Right ventricle myocardium superior (tissue), 1 donor: ENCODE data around the gene NRDC. TPM values are rescaled to one million over a fixed set of nuclear protein-coding genes. Genes with fewer than 3 reads are reported as not detected.
A peak's percentile ranks its signal among the peaks of the same experiment; 100 is the strongest.
"Not testable (repeated sequence)": the region's sequence is repeated elsewhere in the genome, so short reads cannot be mapped to it uniquely, and the experiment has no call there.

ENCODE experiments used
- ATAC-seq: fragments of 200-7000 bp; cut with Tn5 transposase; one replicate; pipeline ENCODE4 v1.9.1; 2020; ENCODE audit warnings: mild to moderate bottlenecking; ENCODE audit not compliant: poor library complexity
- DNase-seq: peaks from one replicate; pipeline ENCODE4 v3.0.0-alpha.2; 2020
- intact Hi-C: fragments of 100-400 bp; cut with DNase I; formaldehyde crosslinking; loops from one replicate; pipeline ENCODE4 v1.11.2; 2022
- total RNA-seq: library from RNA; stranded (reverse); fragmentation: NEBNext Ultra II Directional; extraction: Animal tissue kit (Norgen Biotek cat#: 25700); gene quantifications from one replicate; pipeline ENCODE4 v1.2.1, GENCODE V29; 2021
- donor health status: DM: no; HTN: yes; CAD: no; lungs with severe emphysema.

NRDC gene
- total RNA-seq, 1 donor from 2014 or later, result 149 TPM

DNA sequence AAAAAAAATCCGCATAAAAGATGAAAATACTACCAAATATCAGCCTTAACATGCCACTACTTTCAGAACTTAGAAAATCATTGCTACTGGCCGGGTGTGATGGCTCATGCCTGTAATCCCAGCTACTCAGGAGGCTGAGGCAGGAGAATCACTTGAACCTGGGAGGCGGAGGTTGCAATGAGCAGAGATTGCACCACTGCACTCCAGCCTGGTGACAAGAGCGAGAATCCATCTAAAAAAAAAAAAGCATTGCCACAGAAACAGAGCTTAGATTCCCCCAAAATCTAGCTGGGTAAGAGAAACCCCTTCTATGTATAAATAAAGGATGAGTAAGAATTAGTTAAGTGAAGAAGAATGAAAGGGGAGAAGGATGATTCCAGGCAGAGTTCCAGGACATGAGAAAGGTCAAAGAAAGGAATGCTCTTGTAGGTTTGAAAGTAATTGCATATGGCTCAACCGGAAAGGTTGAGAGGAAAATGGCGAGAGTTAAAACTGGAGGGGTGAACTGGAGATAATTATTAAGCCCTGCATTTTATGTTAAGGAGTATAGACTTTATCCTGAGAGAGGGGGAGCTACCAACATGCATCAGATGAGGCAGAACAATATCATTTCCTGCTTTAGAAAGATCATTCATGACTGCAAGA lies 19.7 kb upstream of the NRDC start:
- intact Hi-C loops, result loop anchor here (5.0 kb wide), 1 partner anchor 99 kb away; no protein-coding TSS in a partner anchor
- ATAC-seq (no peak), DNase-seq (no peak)

DNA sequence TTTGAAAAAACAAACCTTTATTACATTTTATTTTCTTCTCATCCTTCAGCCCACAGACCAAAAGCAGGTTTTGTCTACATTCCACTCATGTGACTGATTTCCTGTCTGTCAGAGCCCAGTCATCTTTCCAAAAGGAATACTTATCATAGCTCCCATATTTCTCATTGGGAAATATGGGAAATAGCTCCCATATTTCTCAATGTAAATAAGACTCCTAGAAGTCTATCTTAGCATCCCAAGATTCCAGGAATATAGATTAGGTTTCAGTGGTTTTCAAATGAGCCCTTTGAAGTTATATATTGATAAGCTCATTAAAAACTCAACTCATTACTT lies 19.1 kb upstream of the NRDC start:
- no peak for DNase-seq
- intact Hi-C loops, result loop anchor here (5.0 kb wide), 1 partner anchor 100 kb away; no protein-coding TSS in a partner anchor
- no peak for ATAC-seq

DNA sequence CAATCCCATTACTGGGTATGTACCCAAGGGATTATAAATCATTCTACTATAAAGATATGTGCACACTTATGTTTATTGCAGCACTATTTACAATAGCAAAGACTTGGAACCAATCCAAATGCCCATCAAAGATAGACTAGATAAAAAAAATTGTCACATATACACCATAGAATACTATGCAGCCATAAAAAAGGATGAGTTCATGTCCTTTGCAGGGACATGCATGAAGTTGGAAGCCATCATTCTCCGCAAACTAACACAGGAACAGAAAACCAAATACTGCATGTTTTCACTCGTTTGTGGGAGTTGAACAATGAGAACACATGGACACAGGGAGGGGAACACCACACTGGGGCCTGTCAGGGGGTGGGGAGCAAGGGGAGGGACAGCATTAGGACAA lies 16.2 kb upstream of the NRDC start:
- ATAC-seq, result not testable (repeated sequence)
- intact Hi-C loops, result loop anchor here (5.0 kb wide), 1 partner anchor 103 kb away; no protein-coding TSS in a partner anchor

DNA sequence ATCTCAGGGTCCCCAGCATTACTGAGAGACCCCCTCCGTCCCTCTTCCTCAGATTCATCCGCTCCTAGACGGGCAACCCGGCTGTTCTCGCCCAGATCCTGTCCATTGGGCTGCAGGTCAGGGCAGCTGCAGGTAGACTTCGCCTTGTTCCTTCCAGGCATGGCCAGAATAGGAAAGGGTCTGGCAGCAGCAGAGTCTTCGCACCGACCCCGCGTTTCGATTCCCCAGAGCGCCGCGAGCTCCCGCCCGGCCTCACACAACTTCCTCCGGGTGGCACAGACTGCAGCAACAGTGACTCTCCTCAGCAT lies 265 bp downstream of the NRDC start:
- intact Hi-C loops, result no loop called here
- ATAC-seq, result no peak
- no peak for DNase-seq

More for the DNA sequence above, 16.2 kb upstream of the NRDC start:
- not testable (repeated sequence) for DNase-seq

DNA sequence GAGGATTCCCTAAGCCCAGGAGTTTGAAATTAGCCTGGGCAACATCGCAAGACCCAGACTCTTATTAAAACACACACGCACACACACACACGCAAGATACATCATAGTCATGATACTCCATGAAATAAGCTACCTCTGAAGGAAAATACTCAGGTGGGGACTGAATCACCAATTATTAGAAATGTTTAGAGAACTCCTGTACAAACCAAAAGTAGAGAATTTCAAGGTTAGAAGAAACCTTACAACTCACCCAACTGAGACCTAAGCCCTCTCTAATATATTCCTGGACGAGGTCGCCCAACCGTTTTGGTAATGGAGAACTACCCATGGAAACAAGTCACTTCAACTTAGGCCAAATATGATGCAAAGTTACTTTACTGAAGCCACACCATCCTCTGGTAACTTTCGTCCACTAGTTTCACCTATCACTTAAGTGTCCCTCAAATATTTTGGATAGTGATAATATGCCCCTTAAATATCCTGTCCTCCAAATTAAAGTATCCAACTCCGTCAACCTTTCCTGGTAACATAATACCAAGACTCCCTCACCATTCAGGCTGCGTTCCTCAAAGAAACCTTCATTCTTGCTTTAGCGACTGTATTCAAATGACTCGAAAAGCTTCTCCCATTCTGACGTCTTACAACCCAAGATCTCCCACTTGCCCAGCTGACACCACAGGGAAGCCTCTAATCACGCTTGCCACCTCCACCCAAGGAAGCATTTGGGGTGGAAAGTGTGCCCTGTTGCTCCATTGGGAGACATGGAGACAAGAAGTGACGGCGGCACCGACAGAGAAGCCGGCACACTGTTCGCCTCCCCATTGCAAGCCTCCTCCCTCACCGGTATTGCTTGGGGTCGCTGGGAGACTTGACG lies 856 bp downstream of the NRDC start:
- DNase-seq (no peak), ATAC-seq (peak; percentile 2)
- intact Hi-C loops, result no loop called here

DNA sequence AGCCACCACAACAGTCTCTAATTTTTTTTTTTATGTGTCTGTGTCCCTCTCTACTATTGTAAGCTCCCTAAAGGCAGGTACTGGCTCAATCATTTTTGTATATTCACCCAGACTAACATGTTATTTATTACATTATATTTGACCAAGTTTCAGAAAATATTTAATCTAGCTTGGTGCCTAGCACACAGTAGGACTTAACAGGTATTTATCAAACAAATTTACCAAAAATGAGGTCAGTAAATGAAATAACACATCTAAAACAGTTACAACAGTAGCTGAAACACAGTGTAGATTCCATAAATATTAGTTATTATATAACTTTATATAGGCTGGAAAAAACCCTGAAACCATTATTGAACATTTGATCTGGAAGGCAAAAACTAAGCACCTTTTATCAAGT lies 2.7 kb downstream of the NRDC start:
- no peak for DNase-seq
- intact Hi-C loops, result no loop called here
- ATAC-seq, result no peak

DNA sequence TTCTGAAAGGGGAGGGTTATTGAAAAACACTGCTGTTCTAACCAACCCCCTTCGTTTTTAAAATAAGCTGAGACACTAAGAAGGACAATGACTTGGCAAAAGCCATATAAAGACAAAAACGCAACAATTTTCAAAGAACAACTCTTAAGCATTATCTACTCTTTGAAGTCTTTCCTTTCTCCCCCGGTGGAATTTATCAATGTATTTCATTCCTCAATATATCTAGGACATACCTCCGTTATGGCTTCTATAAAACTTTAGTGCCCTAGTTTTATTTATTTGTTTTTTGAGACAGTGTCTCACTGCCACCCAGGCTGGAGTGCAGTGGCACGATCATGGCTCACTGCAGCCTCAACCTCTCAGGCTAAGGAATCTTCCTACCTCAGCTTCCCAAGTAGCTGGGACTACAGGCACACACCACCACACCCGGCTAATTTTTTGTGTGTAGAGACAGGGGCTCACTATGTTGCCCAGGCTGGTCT lies 3.2 kb downstream of the NRDC start:
- ATAC-seq, result no peak
- intact Hi-C loops, result no loop called here

DNA sequence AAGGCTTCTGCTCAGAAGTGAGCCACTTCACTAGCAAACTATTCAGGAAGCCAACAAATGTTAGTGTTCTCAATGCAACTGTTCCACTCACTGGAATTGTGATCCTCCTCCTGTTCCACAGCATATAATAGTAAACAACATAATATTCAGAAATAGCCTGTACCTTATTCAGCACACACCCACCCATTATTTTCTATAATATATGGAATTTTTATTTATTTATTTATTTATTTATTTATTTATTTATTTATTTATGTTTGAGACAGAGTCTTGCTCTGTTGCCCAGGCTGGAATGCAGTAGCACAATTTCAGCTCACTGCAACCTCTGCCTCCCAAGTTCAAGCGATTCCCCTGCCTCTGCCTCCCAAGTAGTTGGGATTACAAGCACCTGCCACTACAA lies 5.3 kb downstream of the NRDC start:
- ATAC-seq, DNase-seq, intact Hi-C loops: not testable (repeated sequence)

More for the DNA sequence above, 3.2 kb downstream of the NRDC start:
- DNase-seq, result no peak

DNA sequence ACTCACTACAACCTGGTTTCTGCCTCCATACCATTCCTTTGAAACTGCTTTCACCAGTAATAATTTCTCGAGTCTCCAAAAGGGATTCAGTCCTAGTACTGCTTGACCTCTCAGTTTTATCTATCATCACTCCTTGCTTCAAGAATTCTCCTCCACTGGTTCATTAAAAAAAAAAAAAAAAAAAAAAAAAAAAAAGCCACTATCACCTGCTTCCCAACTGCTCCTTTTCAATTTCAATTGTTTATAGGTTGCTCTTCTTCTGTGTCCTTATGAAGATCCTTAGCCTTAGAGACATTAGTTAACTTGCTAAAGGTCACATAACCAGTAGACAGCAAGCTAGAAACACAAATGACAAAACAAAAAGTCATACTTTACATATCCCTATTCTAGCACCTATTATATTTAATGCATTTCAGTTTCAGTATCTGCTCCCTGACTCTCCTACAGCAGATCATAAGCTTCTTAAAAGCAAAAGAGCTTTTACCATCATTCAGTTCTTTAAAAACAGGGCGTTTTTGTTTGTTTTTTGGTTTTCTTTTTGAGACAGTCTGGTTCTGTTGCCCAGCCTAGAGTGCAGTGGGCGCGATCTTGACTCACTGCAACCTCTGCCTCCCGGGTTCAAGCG lies 7.1 kb downstream of the NRDC start:
- intact Hi-C loops, result no loop called here
- DNase-seq, result no peak
- ATAC-seq, result no peak

DNA sequence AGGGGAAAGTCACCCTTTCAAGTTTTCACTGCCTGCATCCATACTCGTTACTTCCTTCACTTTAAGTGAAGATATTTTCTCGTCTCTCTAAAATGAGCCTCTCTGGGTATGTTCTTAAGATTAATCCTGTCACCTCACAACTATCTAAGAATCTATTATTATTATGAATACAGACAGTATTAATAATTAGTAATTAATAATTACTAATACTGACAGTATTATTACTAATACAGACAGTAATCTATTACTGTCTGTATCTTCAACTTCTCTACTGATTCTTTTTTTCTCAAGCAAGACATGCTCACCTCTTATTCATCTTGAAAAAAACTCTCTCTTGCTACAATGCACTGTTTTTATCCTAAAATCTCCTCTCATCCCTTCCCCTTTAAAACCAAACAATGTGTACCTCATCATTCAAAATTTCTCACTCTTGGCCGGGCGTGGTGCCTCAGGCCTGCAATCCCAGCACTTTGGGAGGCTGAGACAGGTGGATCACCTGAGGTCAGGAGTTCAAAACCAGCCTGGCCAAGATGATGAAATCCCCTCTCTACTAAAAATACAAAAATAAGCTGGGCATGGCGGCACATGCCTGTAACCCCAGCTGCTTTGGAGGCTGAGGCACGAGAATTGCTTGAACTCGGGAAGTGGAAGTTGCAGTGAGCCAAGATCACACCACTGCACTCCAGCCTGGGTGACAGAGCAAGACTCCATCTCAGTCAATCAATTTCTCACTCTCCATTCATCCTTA lies 7.8 kb downstream of the NRDC start:
- no peak for DNase-seq
- intact Hi-C loops, result no loop called here
- ATAC-seq, result no peak

DNA sequence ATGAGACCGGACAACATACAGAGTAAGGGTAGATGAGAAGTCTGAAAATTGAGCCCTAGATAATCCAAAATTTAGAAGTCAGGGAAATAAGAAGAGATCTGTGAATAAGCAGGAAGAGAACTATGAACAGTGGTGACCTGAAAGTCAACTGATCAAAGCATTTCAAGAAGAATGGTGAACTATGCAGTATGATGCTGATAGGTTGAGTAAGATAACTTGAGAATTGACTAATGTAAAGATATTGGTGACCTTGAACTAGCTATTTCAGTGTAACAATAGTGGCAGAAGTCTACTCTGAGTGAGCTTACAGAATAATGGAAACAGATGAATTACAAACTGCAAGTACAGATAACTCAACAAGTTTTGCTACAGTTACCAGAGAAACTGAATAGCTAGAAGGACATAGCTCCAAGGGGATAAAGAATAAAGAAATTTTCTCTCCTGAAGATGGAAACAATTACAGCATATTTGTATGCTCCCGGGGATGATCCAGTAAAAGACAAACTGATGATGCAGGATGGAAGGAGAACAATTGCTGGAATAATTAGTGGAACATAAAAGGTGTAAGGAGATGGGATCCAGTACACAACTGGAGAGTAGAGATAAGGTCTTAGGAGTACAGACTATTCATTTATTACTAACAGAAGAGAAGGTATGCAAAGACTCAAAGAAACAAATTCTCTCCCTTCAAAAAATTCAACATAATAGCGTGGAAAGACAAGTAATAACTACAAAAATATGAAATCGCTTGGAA lies 10.9 kb downstream of the NRDC start:
- intact Hi-C loops, result no loop called here
- ATAC-seq (no peak), DNase-seq (no peak)

DNA sequence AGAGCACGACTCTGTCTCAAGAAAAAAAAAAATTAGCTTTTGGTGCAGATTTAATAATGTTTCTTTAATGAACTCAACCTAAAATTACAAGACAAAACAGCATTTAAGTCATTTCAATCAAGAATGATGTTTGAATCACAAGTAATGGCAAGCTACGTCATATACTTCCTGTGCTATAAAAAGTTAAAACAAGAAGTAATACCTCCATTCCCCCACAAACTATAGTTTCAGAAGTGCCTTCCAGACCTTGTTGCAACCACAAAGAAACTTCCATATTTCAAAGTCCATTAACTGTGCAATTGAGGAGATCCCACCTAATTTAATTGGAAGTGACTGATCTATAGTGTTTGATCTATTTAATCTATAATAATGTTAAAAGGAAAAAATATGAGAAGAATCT lies 15.1 kb downstream of the NRDC start:
- intact Hi-C loops, result no loop called here
- no peak for ATAC-seq
- DNase-seq, result no peak

DNA sequence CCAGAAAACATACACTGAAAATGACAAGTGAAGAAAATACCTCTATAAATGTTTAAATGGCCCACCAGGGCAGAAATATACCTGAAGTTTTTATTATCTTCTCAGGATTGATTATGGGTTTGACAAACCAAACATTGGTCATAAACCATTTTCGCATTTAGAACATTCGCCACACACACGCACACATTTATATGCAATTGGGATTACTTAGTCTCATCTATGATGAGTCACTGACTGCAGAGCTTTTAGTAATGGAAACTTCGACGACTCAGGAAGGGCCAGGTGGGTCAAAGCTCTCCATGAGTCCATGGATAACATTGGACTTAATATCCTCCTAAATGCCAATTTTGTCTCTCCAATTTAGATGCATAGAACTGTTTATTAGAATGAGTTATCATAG lies 16.9 kb downstream of the NRDC start:
- no peak for ATAC-seq
- no peak for DNase-seq
- intact Hi-C loops, result no loop called here

DNA sequence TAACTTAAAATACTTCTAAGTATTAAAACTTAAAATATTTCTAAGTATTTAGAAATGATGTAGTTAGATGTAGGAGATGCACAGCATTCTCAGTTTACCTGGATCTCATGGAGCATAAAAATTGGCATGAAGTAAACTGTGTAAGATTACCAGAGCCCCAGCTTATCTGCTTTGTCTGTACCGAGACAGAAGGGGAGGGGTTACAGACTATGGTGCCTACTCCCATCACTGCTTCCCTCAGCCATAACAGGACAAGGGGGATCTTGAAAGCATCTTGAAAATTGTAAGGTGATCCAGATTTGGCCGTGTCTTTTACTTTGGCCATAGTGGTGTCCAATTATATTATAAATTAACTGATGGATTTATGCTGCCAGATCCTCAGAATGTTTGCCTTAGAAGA lies 18.8 kb downstream of the NRDC start:
- ATAC-seq (no peak), DNase-seq (no peak)
- intact Hi-C loops, result no loop called here

DNA sequence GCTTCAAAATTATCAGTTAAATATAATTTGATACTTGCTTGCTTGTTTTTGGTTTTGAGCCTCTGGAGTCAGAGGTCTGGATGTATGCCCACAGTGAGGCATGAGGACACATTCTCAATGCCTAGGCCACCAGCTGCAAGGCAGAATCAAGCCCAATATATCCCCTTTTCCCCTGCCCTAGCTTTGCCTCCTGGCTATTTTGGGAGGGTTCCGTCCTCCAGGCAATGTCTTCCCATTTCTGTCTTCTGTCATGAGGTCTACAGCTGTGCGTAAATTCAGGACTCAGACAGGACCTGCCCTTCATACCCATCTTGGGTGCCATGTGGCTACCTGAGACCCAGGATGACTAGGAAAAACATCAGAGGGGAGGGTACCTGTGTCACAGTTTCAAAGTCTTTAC lies 19.2 kb downstream of the NRDC start:
- intact Hi-C loops, result no loop called here
- ATAC-seq, result no peak
- DNase-seq, result no peak

DNA sequence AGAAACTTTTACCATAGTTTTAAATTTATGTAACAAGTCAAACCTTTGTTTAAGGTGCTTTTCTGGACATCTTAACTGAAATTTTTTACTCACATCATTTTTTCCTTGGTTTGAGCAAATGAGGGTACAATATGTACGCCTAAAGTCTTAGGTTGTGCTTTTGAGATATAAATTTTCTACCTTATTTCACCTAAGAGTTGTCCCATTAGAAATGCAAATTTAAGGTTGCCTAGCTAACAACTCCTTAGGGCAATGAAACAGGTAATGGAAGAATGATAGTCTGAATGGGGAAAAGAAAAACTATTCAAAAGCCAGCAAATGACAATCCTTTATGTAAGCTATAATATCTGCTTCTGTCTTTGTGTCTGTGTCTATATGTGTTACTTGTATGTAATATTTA lies 19.6 kb downstream of the NRDC start:
- ATAC-seq (no peak), DNase-seq (no peak)
- intact Hi-C loops, result no loop called here

DNA sequence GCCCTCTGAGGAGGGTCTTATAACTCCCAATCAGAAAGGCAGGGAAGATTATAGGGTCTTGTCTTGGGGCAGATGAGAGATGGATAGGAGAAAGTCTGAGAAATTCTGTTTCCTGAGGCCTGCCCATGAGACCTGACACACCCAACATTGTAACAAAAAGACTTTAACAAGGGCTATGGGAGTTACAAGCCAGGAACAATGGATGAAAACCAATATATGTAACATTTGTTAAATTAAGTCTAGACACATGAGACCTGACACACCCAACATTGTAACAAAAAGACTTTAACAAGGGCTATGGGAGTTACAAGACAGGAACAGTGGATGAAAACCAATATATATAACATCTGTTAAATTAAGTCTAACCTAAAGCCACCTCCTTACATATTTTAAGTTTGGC lies 21.8 kb downstream of the NRDC start:
- intact Hi-C loops, result no loop called here
- ATAC-seq (no peak), DNase-seq (no peak)

DNA sequence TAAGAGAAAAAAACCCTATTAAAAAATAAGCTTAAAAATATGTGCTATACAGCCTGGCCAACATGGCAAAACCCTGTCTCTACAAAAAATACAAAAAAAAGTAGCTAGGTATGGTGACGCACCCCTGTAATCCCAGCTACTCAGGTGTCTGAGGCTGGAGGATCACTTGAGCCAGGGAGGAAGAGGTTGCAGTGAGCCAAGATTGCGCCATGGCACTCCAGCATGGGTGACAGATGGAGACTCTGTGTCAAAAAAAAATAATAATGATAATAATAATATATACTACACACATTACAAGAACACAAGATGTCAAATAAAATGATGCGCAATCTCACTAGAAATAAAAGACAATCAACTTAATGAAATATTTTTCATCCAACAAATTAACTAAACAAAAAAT lies 22.9 kb downstream of the NRDC start:
- intact Hi-C loops, result no loop called here
- no peak for ATAC-seq
- no peak for DNase-seq

DNA sequence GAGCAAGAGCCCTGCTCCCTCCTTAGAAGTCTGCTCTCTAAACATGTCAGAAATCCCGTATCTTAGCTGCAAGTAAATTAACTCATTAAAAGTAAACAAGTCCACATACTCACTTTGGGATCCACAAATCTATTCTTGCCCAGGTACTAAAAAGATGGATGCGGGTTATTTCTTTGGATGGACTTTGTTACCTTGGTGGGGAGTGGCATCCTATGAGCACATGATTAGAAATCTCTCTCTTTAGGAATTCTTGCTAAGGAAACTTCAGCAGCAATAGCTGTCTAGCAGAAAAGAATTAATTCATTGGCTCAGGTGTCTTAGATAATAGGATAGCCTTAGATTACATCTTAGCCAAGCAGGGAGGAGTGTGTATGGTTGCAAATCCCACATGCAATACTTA lies 25.2 kb downstream of the NRDC start:
- intact Hi-C loops, result no loop called here
- no peak for DNase-seq
- ATAC-seq, result no peak
